Transverse colon (tissue), 4 donors: ENCODE data around the gene TMEM101.

Source experiments
- CTCF ChIP-seq, 5 experiments: fragments of 200-600 bp in 3 of 5; fragments of 450-650 bp in 2 of 5; sonication (generic) in 3 of 5; IDR thresholded peaks; 1 replicate in 2 of 5; 2 replicates in 3 of 5; pipeline ENCODE4 v1.5.1; 2016 to 2017; ENCODE audit warnings: antibody characterized with exemption in 5 of 5, inconsistent platforms in 3 of 5, mild to moderate bottlenecking in 2 of 5, moderate library complexity in 1 of 5
- POLR2AphosphoS5 ChIP-seq, 3 donors: sonication (generic); formaldehyde crosslinking; IDR thresholded peaks; one replicate each; pipeline ENCODE4 v1.6.1; 2016; ENCODE audit warnings: antibody characterized with exemption in 3 of 3

GRCh38 chr17:44023545-44024270 lies 8.9 kb upstream of the TMEM101 start:
- TF ChIP-seq CTCF (IDR thresholded peaks at IDR 0.05) (no peak), POLR2AphosphoS5 (IDR thresholded peaks at IDR 0.05) (no peak)
